OCI-LY3 (cell line): Measurements from ENCODE around the gene TEX264.

ENCODE experiments used
- CTCF ChIP-seq: fragments of 200-600, 300-600 bp; sonication (generic); IDR thresholded peaks from 2 replicates; pipeline ENCODE4 v1.5.1; 2014; ENCODE audit warnings: antibody characterized with exemption, low read length, low read depth
- EZH2phosphoT487 ChIP-seq: fragments of 200-600 bp; shearing (Covaris generic); IDR thresholded peaks from 2 replicates; pipeline ENCODE4 v1.6.1; 2018; ENCODE audit warnings: antibody characterized with exemption, mixed run types, low read depth

- no peak for TF ChIP-seq CTCF
- TF ChIP-seq EZH2phosphoT487 = no peak
Measured at GRCh38 chr3:51715977-51716294, 44.9 kb downstream of the TEX264 start.
